ENCODE data around the gene CCDC6.

Gene CCDC6

DNA sequence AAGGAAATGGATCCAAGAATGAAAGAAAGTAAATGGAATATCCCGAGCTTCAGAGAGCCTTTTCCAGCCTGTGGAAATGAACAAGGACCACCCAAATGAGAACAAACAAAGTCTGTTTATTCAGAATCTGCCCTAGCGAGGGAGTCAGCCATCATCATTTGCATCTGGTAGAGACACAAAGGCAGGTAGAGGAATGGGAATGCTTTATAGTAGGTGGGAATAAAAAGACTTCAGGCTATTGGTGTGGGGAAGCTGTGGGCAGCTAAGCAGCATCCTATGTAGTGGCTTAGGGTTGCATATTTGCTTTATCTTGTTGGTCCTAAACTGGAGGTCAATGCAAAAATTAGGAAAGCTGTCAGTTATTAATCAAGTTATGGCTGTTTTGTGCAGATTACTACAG is 143.9 kb downstream of the CCDC6 start:
- no peak overlapping the region for H3K4me3 ChIP-seq (ENCODE audit: low read depth, low read length)
- no peaks in the 10 kb centered on the region for H3K4me1 ChIP-seq (ENCODE audit: control insufficient read depth, insufficient read depth, low read length)
- CTCF ChIA-PET = no interaction called here
- POLR2A ChIA-PET = no interaction called here
- TF ChIP-seq ZFP69B (tag by site-specific recombination; IDR thresholded peaks at IDR 0.05) (no peak), ZNF16 (tag by site-specific recombination; IDR thresholded peaks at IDR 0.05; ENCODE audit: low read depth) (no peak), ZIC2 (tag by site-specific recombination; IDR thresholded peaks at IDR 0.05) (no peak), ZNF518A (tag by site-specific recombination; conservative IDR thresholded peaks at IDR 0.05; ENCODE audit: low read depth) (no peak), ZNF311 (tag by site-specific recombination; IDR thresholded peaks at IDR 0.05; ENCODE audit: borderline replicate concordance) (no peak), ZNF121 (tag by site-specific recombination; IDR thresholded peaks at IDR 0.05) (no peak), YY1 (tag by site-specific recombination; IDR thresholded peaks at IDR 0.05) (no peak)
- no peaks in the 10 kb centered on the region for H3K9me3 ChIP-seq (ENCODE audit: control insufficient read depth, insufficient read depth, low read depth, low read length)
- no peaks in the 10 kb centered on the region for H3K36me3 ChIP-seq (ENCODE audit: control insufficient read depth in 2 of 2, insufficient read depth in 1 of 2, low read length in 2 of 2)
- no peak overlapping the region for H3K27ac ChIP-seq (ENCODE audit: extremely low read depth, low read depth, low read length)

DNA sequence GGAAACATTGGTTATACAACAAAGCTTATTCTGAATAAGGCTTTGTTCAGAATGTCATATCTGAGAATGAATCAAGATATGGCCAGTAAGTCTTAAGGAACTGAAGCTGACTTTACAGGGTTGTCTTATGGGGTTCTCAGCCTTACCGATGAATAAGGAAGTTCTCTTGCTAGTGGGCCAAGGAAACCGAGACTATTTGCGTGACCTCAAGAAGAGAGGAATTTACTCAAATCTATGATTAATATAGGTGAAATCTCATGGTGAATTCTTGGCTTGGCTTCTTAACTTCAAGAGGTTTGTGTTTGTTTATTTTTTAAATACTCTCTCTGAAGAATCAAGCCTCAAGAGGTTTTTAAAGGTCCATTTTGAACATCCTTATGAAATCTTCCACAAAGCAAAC is 148.4 kb downstream of the CCDC6 start:
- Histone ChIP-seq H3K27ac (ENCODE audit: extremely low read depth, low read depth, low read length) (no peak overlapping the region), H3K9me3 (ENCODE audit: control insufficient read depth, insufficient read depth, low read depth, low read length) (no peaks in the 10 kb centered on the region), H3K36me3 (ENCODE audit: control insufficient read depth in 2 of 2, insufficient read depth in 1 of 2, low read length in 2 of 2) (no peaks in the 10 kb centered on the region), H3K4me3 (ENCODE audit: low read depth, low read length) (no peak overlapping the region), H3K4me1 (ENCODE audit: control insufficient read depth, insufficient read depth, low read length) (no peaks in the 10 kb centered on the region)
- ChIA-PET POLR2A (no interaction called here), CTCF (interaction anchor here (1.7 kb wide), 1 partner anchor 132 kb away, joined by 5 read pairs; no protein-coding TSS in a partner anchor)
- TF ChIP-seq ZNF350 (tag by site-specific recombination; IDR thresholded peaks at IDR 0.05) = no peak
- no peak for TF ChIP-seq KLF8 (tag by site-specific recombination; IDR thresholded peaks at IDR 0.05)
- no peak for TF ChIP-seq ZNF239 (tag by site-specific recombination; IDR thresholded peaks at IDR 0.05)
- TF ChIP-seq, protein P1, sequence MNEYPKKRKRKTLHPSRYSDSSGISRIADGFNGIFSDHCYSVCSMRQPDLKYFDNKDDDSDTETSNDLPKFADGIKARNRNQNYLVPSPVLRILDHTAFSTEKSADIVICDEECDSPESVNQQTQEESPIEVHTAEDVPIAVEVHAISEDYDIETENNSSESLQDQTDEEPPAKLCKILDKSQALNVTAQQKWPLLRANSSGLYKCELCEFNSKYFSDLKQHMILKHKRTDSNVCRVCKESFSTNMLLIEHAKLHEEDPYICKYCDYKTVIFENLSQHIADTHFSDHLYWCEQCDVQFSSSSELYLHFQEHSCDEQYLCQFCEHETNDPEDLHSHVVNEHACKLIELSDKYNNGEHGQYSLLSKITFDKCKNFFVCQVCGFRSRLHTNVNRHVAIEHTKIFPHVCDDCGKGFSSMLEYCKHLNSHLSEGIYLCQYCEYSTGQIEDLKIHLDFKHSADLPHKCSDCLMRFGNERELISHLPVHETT (tag by site-specific recombination; IDR thresholded peaks at IDR 0.05) = no peak
- TF ChIP-seq ZNF76 (tag by site-specific recombination; IDR thresholded peaks at IDR 0.05; ENCODE audit: borderline replicate concordance, low read depth) = no peak
- TF ChIP-seq ZNF701 (tag by site-specific recombination; IDR thresholded peaks at IDR 0.05) = no peak
- TF ChIP-seq ZNF26 (tag by site-specific recombination; IDR thresholded peaks at IDR 0.05) = no peak
- TF ChIP-seq ZNF843 (tag by site-specific recombination; IDR thresholded peaks at IDR 0.05) = no peak
- no peak for TF ChIP-seq ZNF2 (tag by site-specific recombination; IDR thresholded peaks at IDR 0.05)
- TF ChIP-seq MEIS1 (CRISPR knock-in tag; IDR thresholded peaks at IDR 0.05; ENCODE audit: borderline replicate concordance) = no peak
- no peak for TF ChIP-seq ZNF837 (tag by site-specific recombination; IDR thresholded peaks at IDR 0.05)
- TF ChIP-seq, protein P2, sequence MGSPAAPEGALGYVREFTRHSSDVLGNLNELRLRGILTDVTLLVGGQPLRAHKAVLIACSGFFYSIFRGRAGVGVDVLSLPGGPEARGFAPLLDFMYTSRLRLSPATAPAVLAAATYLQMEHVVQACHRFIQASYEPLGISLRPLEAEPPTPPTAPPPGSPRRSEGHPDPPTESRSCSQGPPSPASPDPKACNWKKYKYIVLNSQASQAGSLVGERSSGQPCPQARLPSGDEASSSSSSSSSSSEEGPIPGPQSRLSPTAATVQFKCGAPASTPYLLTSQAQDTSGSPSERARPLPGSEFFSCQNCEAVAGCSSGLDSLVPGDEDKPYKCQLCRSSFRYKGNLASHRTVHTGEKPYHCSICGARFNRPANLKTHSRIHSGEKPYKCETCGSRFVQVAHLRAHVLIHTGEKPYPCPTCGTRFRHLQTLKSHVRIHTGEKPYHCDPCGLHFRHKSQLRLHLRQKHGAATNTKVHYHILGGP (tag by site-specific recombination; IDR thresholded peaks at IDR 0.05) = no peak
- TF ChIP-seq ZNF223 (tag by site-specific recombination; IDR thresholded peaks at IDR 0.05) = no peak
- TF ChIP-seq GLIS1 (tag by site-specific recombination; IDR thresholded peaks at IDR 0.05) = no peak
- TF ChIP-seq ZNF311 (tag by site-specific recombination; IDR thresholded peaks at IDR 0.05; ENCODE audit: borderline replicate concordance) = no peak
- no peak for TF ChIP-seq ZNF404 (tag by site-specific recombination; IDR thresholded peaks at IDR 0.05)
- TF ChIP-seq, protein P3, sequence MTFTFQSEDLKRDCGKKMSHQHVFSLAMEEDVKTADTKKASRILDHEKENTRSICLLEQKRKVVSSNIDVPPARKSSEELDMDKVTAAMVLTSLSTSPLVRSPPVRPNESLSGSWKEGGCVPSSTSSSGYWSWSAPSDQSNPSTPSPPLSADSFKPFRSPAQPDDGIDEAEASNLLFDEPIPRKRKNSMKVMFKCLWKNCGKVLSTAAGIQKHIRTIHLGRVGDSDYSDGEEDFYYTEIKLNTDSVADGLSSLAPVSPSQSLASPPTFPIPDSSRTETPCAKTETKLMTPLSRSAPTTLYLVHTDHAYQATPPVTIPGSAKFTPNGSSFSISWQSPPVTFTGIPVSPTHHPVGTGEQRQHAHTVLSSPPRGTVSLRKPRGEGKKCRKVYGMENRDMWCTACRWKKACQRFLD (tag by site-specific recombination; IDR thresholded peaks at IDR 0.05) = no peak
- no peak for TF ChIP-seq BCL11B (tag by site-specific recombination; IDR thresholded peaks at IDR 0.05; ENCODE audit: low read depth)
- TF ChIP-seq ATF2 (tag by site-specific recombination; IDR thresholded peaks at IDR 0.05; ENCODE audit: low read depth) = no peak
